Peyer's patch (tissue), 4 donors: ENCODE results near the gene FRMD4A. TPM values are rescaled to one million over a fixed set of nuclear protein-coding genes. Genes with fewer than 3 reads are reported as not detected.

ENCODE experiments used
- DNase-seq, 3 donors: peaks; one replicate each; pipeline ENCODE4 v3.0.0-alpha.2; 2017 to 2019
- H3K27ac ChIP-seq, 4 donors: fragments of 200-600 bp; sonication (generic); one replicate each; pipeline ENCODE4 v1.5.1; 2016 to 2019
- H3K27me3 ChIP-seq, 2 donors: fragments of 200-600 bp; sonication (generic); one replicate each; pipeline ENCODE4 v1.5.1; 2019
- H3K36me3 ChIP-seq, 3 donors: fragments of 200-600 bp; sonication (generic); one replicate each; pipeline ENCODE4 v1.5.1; 2016 to 2019
- H3K4me1 ChIP-seq, 4 donors: fragments of 200-600 bp; sonication (generic); one replicate each; pipeline ENCODE4 v1.5.1; 2016 to 2019
- H3K4me3 ChIP-seq, 4 donors: fragments of 200-600 bp; sonication (generic); 1 replicate in 3 of 4; 2 replicates in 1 of 4; pipeline ENCODE4 v1.5.1; 2016 to 2019; ENCODE audit warnings: mild to moderate bottlenecking in 1 of 4
- H3K9me3 ChIP-seq, 4 donors: fragments of 200-600 bp; sonication (generic); one replicate each; pipeline ENCODE4 v1.5.1; 2016 to 2019; ENCODE audit warnings: mild to moderate bottlenecking in 1 of 4
- CTCF ChIP-seq, 6 experiments: fragments of 450-650 bp in 4 of 6; fragments of 200-600 bp in 2 of 6; sonication (generic) in 1 of 6; IDR thresholded peaks; one replicate each; pipeline ENCODE4 v1.5.1; 2017 to 2019; ENCODE audit warnings: antibody characterized with exemption in 6 of 6, mild to moderate bottlenecking in 3 of 6, moderate library complexity in 1 of 6
- POLR2A ChIP-seq, 2 donors: fragments of 450-650 bp; IDR thresholded peaks; one replicate each; pipeline ENCODE4 v1.5.1; 2017; ENCODE audit warnings: antibody characterized with exemption in 2 of 2, mild to moderate bottlenecking in 2 of 2, moderate library complexity in 2 of 2
- total RNA-seq, 4 donors: library from RNA; depleted of rRNA; stranded (reverse); fragments of >200 nt; gene quantifications; one replicate each; pipeline ENCODE4 v1.1.0, GENCODE V29; 2016

The FRMD4A gene
- total RNA-seq, 4 donors from 2014 or later: 3.0 to 47.9 (median 5.9) TPM

- DNase-seq: no peak
- H3K4me3 ChIP-seq: no peak overlapping the region
- H3K36me3 ChIP-seq: no peaks in the 10 kb centered on the region
- no peaks in the 10 kb centered on the region for H3K9me3 ChIP-seq
- H3K4me1 ChIP-seq: no peaks in the 10 kb centered on the region
- no peaks in the 10 kb centered on the region for H3K27me3 ChIP-seq
- no peak for TF ChIP-seq POLR2A (IDR thresholded peaks at IDR 0.05)
- TF ChIP-seq CTCF (IDR thresholded peaks at IDR 0.05): no peak
- H3K27ac ChIP-seq: no peak overlapping the region
Observed at GRCh38 chr10:14060320-14061070, 270.2 kb downstream of the FRMD4A start.

DNA sequence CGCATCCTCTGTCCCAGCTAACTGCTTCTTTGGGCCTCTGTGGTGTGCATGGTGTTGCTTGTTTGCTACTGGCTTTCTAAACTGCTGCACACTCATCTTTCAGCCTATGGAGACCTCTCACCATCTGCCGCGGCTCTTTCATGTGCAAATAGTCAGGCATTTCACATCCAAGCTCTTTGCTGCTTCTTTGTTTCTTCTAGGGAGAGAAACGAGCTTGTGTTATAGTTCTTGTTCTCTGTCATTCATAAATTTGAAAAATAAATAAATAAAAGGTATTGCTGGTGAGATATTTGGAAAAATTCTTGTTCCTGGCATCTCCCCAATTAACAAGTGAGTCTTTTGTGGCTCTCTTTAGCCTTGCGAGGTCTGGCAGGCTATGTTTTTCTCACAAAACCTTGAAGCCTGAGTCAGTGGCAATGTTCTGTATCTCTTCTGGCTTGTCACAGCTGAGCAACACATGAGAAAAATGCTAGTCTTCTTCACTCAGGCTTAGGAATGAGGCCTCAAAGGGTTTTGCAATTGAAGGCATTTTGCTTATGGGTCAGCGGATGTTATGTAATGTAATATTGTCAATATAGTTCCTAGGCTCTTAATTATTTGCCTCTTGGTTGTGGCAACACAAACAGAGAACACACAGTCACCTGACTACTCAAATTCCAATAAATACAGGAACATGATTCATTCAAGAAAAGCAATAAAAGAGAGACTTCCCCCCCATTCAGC is 274.0 kb downstream of the FRMD4A start:
- DNase-seq: no peak
- peak overlapping the region in 1 of 4 donors; percentile 33 for H3K27ac ChIP-seq
- TF ChIP-seq POLR2A (IDR thresholded peaks at IDR 0.05) (no peak), CTCF (IDR thresholded peaks at IDR 0.05) (no peak)
- H3K27me3 ChIP-seq: no peaks in the 10 kb centered on the region
- no peaks in the 10 kb centered on the region for H3K4me1 ChIP-seq
- H3K9me3 ChIP-seq: peaks cover 0 to 7% (median 0%) of the 10 kb centered on the region in 4 donors
- H3K4me3 ChIP-seq: no peak overlapping the region
- no peaks in the 10 kb centered on the region for H3K36me3 ChIP-seq

DNA sequence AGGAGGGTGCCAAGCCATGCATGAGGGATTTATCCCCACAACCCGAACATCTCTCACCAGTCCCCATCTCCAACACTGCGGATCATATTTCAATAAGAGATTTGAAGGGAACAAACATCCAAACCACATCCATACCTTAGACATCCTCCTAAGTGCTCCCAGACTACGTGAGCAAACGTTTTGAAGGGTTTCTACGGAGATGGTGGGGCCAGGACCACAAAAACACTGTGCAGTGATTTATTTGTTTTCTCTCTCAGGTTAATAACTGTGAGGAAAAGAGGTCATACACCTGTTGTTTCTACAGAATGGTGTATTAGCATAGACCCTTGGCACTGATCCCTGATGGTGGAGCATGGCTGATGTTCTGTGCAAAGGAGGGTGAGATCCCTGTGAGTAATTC is 277.8 kb downstream of the FRMD4A start:
- H3K36me3 ChIP-seq: no peaks in the 10 kb centered on the region
- DNase-seq: no peak
- H3K27me3 ChIP-seq: no peaks in the 10 kb centered on the region
- TF ChIP-seq CTCF (IDR thresholded peaks at IDR 0.05): no peak
- TF ChIP-seq POLR2A (IDR thresholded peaks at IDR 0.05): no peak
- no peak overlapping the region for H3K4me3 ChIP-seq
- H3K4me1 ChIP-seq: peaks cover 0 to 3% (median 0%) of the 10 kb centered on the region in 4 donors
- H3K27ac ChIP-seq: no peak overlapping the region
- H3K9me3 ChIP-seq: peaks cover 0 to 7% (median 0%) of the 10 kb centered on the region in 4 donors

GRCh38 chr10:14050598-14050997 is 280.1 kb downstream of the FRMD4A start:
- H3K27ac ChIP-seq: no peak overlapping the region
- H3K4me1 ChIP-seq: peaks cover 0 to 3% (median 0%) of the 10 kb centered on the region in 4 donors
- DNase-seq: no peak
- H3K27me3 ChIP-seq: no peaks in the 10 kb centered on the region
- H3K36me3 ChIP-seq: no peaks in the 10 kb centered on the region
- H3K4me3 ChIP-seq: no peak overlapping the region
- peaks cover 0 to 7% (median 0%) of the 10 kb centered on the region in 4 donors for H3K9me3 ChIP-seq
- TF ChIP-seq POLR2A (IDR thresholded peaks at IDR 0.05) (no peak), CTCF (IDR thresholded peaks at IDR 0.05) (no peak)

DNA sequence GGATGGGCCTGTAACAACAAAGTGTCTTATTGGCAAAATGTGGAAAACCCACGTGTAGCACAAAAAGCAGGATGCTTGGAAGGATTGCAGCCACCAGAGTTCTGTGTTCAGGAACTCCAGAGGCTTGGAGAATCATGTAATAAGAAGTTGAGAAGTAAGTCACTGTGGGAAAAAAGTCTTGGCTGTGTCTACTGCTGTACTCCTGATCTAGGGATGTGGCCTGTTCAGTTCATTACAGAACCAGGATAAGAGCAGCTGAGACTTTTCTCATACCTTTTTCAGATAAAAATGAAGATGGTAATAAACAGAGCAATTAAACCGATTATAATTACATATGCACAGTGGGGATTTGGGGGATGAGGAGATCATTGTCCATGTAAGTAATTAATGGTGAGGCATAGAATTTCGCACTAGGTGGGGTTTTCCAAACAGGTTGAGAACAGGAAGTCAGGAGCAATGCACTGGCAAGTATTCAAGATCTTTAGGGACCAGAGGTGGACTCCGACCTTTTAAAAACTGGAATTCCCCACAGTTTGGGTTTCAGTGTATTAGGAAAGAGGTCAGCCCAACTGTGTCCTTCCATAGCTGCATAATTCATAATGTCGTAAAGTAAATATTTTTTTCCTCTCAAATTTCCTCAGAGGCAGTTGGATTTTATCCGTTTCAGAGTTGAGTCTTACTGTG is 281.7 kb downstream of the FRMD4A start:
- no peak overlapping the region for H3K4me3 ChIP-seq
- DNase-seq: no peak
- H3K9me3 ChIP-seq: peaks cover 0 to 7% (median 0%) of the 10 kb centered on the region in 4 donors
- TF ChIP-seq POLR2A (IDR thresholded peaks at IDR 0.05): no peak
- no peaks in the 10 kb centered on the region for H3K36me3 ChIP-seq
- H3K4me1 ChIP-seq: peaks cover 0 to 3% (median 0%) of the 10 kb centered on the region in 4 donors
- no peak overlapping the region for H3K27ac ChIP-seq
- H3K27me3 ChIP-seq: no peaks in the 10 kb centered on the region
